GM21717 (cell line): ENCODE results near the gene STUB1.

Experiments used
- ATAC-seq: cut with Tn5 transposase; IDR thresholded peaks from one replicate; pipeline ENCODE4 v1.9.1; 2021; ENCODE audit warnings: mild to moderate bottlenecking, moderate library complexity; ENCODE audit not compliant: unreplicated experiment

Gene STUB1

DNA sequence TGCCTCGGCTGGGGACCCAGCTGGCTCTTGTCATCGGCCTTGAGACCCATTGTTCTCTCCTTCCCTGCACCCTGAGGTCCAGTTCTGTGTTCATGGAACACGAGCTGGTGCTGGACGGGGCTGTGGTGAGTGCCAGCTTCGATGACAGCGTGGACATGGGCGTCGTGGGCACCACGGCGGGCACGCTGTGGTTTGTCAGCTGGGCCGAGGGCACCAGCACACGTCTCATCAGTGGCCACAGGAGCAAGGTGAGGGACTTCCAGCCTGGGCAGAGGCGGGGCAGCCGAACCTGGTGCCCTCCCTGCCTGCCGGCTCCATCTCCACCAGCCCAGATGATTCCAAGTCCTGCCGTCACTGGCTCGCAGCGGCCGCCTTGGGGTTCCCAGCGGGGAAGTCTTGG, 17.6 kb upstream of the STUB1 start:
- ATAC-seq, result no peak

GRCh38 chr16:666572-666971, 13.6 kb upstream of the STUB1 start:
- ATAC-seq, result no peak

DNA sequence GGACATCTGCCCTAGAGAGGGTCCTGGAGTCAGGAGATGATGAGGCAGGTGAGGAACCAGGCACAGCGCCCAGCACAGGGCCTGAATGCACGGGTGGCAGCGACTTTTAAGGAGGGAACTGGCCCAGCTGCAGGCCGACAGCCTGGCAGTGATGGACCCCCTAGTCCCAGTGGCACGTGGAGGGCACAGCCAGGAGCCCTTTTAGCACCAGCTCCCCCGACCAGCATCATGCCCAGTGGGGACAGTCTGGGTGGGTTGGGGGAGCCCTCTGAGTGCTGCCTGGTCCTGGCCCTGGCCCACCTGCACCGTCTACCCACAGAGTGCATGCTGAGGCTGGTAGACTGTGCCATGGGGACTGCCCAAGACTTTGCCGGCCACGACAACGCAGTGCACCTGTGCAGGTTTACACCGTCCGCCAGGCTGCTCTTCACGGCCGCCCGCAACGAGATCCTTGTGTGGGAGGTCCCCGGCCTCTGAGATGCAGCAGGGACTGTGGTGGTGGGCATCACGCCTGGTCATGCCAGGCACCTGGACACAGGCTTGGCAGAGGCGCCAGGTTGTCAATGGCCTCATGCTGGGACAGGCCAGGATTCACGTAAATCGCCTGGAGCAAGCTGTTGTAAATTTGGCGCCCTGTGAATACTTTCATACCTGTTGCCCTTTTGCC, 13.0 kb upstream of the STUB1 start:
- ATAC-seq, result no peak

- peak; percentile 64 for ATAC-seq
Measured at GRCh38 chr16:667780-668518, 12.3 kb upstream of the STUB1 start, which contains the start of gene RHOT2. TSS of gene RHOT2 (plus strand) at chr16:668132. CDS start at chr16:668200, 68 bp downstream.

DNA sequence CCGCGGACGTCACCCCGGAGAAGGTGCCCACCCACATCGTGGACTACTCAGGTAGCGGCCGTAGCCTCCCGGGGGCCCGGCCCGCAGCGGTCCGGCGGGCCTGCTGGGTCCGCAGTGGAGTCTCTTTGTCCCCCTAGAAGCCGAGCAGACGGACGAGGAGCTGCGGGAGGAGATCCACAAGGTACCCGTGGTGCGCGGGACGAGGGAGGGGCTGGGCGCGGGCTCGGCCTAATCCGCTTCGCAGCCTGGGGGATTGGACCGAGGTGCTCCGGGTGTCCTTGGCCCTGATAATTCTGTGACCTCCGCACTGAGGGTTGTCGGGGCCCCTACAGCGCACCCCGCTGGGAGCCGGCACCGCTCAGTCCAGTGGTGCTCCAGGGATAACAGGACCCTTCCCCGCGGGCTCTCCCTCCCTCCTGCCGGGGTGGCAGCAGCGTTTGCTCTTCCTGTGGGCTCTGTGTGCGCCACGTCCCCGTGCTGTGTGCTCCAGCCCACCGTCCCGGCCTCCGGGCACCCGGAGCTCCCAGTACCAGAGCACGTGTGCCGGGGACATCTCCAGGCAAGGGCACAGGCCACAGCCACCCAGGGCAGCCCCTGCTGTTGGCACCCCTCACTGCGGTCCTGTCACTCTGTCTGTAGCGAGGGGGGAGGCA, 11.6 kb upstream of the STUB1 start:
- peak; percentile 1 for ATAC-seq

DNA sequence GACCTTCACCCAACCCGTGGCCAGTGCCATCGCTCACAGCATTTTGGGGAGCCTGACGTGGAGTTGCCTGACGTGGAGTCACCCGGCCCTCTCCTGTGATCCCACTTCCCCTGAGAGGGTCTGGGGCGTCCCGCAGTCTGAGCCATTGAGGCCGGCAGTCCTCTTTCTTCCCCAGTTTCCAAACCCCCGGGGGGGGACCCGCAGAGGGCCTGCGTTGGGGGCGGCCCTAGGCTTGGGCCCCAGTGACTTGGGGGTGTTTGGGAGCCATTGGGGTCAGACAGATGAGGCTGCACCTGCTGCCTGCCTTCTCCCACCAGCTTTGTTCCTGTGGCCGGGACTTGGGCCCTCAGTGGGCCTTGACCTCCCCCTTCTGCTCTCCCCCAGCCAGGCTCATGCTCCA, 10.5 kb upstream of the STUB1 start:
- no peak for ATAC-seq

DNA sequence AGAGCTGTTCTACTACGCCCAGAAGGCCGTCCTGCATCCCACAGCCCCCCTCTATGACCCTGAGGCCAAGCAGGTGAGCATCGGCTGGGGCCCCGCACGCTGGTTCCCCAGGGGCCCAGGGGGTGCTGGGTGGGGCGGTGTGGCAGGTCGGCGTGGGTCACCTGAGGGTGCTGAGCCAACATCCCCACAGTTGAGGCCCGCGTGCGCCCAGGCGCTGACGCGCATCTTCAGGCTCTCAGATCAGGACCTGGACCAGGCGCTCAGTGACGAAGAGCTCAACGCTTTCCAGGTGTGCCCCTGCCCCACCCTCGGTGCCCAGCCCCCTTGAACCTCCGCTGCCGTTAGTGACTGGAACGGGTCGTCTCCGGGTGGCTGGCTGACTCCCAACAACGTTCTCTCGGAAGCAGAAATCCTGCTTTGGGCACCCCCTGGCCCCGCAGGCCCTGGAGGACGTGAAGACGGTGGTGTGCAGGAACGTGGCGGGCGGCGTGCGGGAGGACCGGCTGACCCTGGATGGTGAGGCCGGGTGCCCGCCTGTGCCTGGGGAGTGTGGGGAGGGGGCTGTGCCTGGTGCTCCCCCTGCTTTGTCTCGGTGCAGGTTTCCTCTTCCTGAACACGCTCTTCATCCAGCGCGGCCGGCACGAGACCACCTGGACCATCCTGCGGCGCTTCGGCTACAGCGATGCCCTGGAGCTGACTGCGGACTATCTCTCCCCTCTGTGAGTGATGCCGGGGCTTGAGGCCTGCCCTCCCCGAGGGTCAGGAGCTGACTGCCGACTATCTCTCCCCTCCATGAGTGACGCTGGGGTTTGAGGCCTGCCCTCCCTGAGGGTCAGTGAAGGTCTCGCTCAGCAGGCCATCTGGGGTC, 9.5 kb upstream of the STUB1 start:
- ATAC-seq, result no peak

- no peak for ATAC-seq
Measured at GRCh38 chr16:671353-672131, 8.7 kb upstream of the STUB1 start.

DNA sequence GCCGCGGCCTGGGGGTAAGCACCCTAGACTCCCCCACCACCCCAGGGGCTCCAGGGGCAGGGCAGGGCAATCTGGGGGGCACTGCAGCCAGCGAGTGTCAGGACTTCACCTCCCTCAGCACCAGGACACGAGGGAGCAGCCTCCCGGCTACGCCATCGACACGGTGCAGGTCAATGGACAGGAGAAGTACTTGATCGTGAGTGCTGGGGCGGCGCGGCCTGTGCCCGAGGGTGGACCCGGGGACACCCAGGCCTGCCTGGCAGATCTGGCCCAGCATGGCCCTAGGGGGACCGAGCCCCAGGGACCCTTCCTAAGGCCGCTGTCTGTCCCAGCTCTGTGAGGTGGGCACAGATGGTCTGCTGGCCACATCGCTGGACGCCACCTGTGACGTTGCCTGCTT, 7.8 kb upstream of the STUB1 start:
- ATAC-seq, result no peak

DNA sequence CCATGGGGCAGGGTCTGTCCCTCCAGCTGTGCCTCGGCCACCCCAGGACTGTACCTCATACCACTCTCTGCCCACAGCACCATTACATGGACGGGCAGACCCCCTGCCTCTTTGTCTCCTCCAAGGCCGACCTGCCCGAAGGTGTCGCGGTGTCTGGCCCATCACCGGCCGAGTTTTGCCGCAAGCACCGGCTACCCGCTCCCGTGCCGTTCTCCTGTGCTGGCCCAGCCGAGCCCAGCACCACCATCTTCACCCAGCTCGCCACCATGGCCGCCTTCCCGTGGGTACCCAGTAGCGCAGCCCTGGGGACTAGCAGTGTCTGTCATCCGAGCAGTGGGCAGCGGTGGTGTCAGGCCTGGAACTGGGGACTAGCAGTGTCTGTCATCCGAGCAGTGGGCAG, 7.4 kb upstream of the STUB1 start:
- no peak for ATAC-seq

- ATAC-seq, result no peak
Measured at GRCh38 chr16:673399-673991, 6.7 kb upstream of the STUB1 start.

DNA sequence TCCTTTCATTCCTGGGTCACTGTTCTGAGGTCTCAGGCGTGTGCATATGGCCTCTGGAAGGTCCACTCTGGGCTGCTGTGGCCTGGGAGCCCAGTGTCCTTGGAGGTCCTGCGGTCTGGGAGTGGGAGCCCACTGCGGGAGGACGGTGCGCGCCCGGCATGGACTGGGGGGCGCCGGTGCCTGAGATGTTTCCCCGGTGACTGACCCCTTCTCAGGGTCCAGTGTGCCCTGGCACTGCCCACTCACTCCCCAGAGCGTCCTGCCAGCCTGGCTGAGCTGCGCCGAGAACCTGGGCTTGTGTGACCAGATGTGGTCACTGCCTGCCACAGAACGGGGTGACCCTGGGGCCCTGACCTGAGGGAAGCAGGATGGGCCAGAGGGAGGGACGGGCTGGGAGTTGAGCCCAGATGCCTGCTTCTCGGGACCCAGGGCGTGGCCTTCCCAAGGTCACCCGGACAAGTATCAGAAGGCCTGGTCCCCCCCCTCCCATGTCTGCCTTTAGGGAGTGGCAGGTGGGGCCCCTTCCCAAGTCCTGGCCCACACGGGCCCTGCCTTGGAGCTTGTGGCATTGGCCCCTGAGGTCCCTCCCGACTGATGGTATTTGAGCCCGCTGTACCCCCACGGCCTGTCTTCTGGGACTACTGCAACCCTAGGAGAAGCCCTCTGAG, 5.9 kb upstream of the STUB1 start:
- ATAC-seq, result no peak

DNA sequence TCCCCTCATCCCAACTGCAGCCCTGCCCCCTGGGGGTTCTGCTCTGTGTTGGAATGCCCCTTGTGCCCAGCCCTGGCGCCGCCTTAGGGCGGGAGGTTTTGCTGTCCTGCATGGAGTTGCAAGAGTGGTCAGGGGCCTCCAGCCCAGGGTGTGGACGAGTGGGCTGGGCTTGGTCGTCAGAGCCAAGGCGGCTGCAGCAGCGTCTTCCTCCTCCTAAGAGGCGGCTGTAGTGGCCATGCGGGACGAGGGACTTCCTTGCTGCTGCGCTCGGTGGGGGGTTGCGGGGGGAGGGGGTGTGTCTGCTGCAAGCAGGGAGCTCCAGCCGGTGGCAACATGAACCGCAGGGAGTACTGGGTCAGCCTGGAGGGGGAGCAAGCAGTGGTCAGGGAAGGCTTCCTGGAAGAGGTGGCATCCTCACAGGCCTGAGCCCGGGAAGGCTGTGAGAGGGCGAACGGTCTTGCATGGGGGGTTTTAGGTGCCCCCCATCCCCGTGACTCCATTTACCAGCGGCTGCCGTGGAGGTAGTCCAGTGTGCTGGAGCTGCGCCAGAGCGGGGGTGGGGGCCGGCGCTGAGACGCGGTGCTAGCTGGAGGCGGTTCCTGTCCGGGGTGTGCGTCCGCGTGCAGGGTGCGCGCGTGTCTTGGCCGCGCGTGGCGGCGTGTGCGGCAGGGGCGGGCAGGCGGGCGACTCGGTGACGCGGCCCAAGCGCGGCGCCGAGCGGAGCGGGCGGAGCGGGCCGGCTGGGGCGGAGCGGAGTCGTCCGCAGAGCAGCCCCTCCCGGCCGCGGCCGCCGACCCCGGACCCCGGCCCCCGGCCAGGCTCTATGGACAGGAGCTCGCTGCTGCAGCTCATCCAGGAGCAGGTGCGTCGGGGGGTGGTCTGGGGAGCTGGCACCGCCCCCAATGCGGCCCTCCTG, 5.0 kb upstream of the STUB1 start, which contains the start of gene RHBDL1:
TSS of gene RHBDL1 (plus strand) at position 704 of the 916 bp plus-strand sequence. CDS start at position 824, 120 bp downstream.
- ATAC-seq, result no peak

DNA sequence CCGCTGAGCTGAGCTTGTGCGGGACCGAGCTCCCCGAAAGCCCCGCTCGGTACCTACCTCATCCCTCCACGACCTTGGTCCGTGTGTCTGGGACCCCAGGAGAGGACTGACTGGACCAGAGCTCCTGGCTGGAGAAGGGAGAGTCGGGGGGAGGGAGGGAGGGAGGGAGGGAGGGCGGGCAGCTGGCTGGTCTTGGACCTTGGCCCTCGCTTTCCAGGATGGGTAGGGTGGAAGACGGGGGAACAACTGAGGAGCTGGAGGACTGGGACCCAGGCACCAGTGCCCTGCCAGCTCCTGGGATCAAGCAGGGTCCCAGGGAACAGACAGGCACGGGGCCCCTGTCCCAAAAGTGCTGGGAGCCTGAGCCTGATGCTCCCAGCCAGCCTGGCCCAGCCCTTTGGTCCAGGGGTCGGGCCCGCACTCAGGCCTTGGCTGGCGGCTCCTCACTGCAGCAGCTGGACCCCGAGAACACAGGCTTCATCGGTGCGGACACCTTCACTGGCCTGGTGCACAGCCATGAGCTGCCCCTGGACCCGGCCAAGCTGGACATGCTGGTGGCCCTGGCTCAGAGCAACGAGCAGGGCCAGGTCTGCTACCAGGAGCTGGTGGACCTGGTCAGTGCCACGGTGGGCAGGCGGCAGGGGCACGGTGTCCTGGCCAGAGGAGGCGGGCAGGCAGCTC, 4.2 kb upstream of the STUB1 start:
- ATAC-seq, result no peak

- ATAC-seq, result no peak
Measured at GRCh38 chr16:676565-676902, 3.7 kb upstream of the STUB1 start.

DNA sequence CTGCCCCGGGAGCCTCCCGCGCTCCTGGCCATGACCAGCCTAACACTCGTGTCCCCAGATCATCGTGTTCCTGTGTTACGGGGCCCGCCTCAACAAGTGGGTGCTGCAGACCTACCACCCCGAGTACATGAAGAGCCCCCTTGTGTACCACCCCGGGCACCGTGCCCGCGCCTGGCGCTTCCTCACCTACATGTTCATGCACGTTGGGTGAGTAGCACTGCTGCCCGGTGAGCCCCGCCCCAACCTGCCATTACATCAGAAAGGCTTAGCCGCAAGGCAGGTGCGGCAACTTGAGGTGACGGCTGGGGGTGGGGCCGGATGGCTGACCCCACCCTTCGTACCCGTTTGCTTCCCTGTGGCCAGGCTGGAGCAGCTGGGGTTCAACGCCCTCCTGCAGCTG, 3.3 kb upstream of the STUB1 start:
- ATAC-seq, result no peak

- ATAC-seq, result no peak
Measured at GRCh38 chr16:677316-678190, 2.7 kb upstream of the STUB1 start.
